GM21390 (cell line): ENCODE measurements around the gene ASB7.
"Not testable (repeated sequence)": the region's sequence is repeated elsewhere in the genome, so short reads cannot be mapped to it uniquely, and the experiment has no call there.

Source experiments
- ATAC-seq: cut with Tn5 transposase; IDR thresholded peaks from one replicate; pipeline ENCODE4 v1.9.1; 2021; ENCODE audit not compliant: unreplicated experiment

The ASB7 gene

GRCh38 chr15:100648951-100649350, 46.6 kb downstream of the ASB7 start:
- no peak for ATAC-seq

GRCh38 chr15:100650685-100651084, 48.3 kb downstream of the ASB7 start:
- ATAC-seq = no peak

- ATAC-seq = no peak
Measured at GRCh38 chr15:100651253-100651652, 48.9 kb downstream of the ASB7 start.

GRCh38 chr15:100652116-100652515, 49.7 kb downstream of the ASB7 start:
- no peak for ATAC-seq

GRCh38 chr15:100653608-100654007, 51.2 kb downstream of the ASB7 start:
- no peak for ATAC-seq

- ATAC-seq = no peak
Measured at GRCh38 chr15:100658895-100659294, 56.5 kb downstream of the ASB7 start.

GRCh38 chr15:100661156-100661555, 58.8 kb downstream of the ASB7 start:
- no peak for ATAC-seq

- ATAC-seq = no peak
Measured at GRCh38 chr15:100663086-100663914, 60.9 kb downstream of the ASB7 start.

GRCh38 chr15:100663915-100664281, 61.5 kb downstream of the ASB7 start:
- no peak for ATAC-seq

GRCh38 chr15:100665570-100665969, 63.2 kb downstream of the ASB7 start:
- ATAC-seq = no peak

- ATAC-seq = no peak
Measured at GRCh38 chr15:100667405-100668347, 65.3 kb downstream of the ASB7 start.

GRCh38 chr15:100668348-100668745, 66.0 kb downstream of the ASB7 start:
- no peak for ATAC-seq

- no peak for ATAC-seq
Measured at GRCh38 chr15:100669260-100669659, 66.9 kb downstream of the ASB7 start.

GRCh38 chr15:100670505-100671021, 68.2 kb downstream of the ASB7 start:
- no peak for ATAC-seq

GRCh38 chr15:100671124-100671680, 68.8 kb downstream of the ASB7 start:
- no peak for ATAC-seq

- ATAC-seq = no peak
Measured at GRCh38 chr15:100671858-100672543, 69.6 kb downstream of the ASB7 start.

- no peak for ATAC-seq
Measured at GRCh38 chr15:100672959-100673358, 70.6 kb downstream of the ASB7 start.

GRCh38 chr15:100679151-100679550, 76.8 kb downstream of the ASB7 start:
- ATAC-seq = not testable (repeated sequence)

GRCh38 chr15:100680726-100681125, 78.3 kb downstream of the ASB7 start:
- no peak for ATAC-seq

GRCh38 chr15:100681335-100681746, 79.0 kb downstream of the ASB7 start:
- ATAC-seq = no peak

- no peak for ATAC-seq
Measured at GRCh38 chr15:100682468-100682867, 80.1 kb downstream of the ASB7 start.
